OCI-LY7 (cell line): ENCODE data around the gene CEP162. TPM values are rescaled to one million over a fixed set of nuclear protein-coding genes. Genes with fewer than 3 reads are reported as not detected.

ENCODE experiments used
- BruUV-seq: library from RNA; stranded (reverse); fragments of 400-500 nt; replicated peaks from 2 replicates; lab custom pipeline; 2021; lab: Mats Ljungman, UMichigan
- CTCF ChIA-PET: fragments of 300-600 bp; sonication (Branson Sonifier 250); formaldehyde crosslinking; loops from one replicate; lab custom pipeline; 2022; ENCODE audit warnings: antibody characterized with exemption; ENCODE audit not compliant: unreplicated experiment; lab: Charles Lee
- POLR2A ChIA-PET: fragments of 300-600 bp; sonication (Branson Sonifier 250); formaldehyde crosslinking; loops from one replicate; lab custom pipeline; 2022; ENCODE audit warnings: antibody characterized with exemption; lab: Charles Lee
- DNase-seq: peaks from one replicate; pipeline ENCODE4 v3.0.0-alpha.2; 2015; ENCODE audit warnings: low spot score
- H2AFZ ChIP-seq: fragments of 200-600 bp; sonication (generic), shearing (Covaris generic); 2 replicates; pipeline ENCODE4 v1.6.1; 2014; ENCODE audit warnings: mild to moderate bottlenecking, antibody characterized with exemption, low read length, moderate library complexity
- H3K27ac ChIP-seq: fragments of 200-600 bp; sonication (generic); 2 replicates; pipeline ENCODE4 v1.5.1; 2014; ENCODE audit warnings: mixed run types, low read depth, mild to moderate bottlenecking, moderate library complexity, low read length, inconsistent platforms; ENCODE audit not compliant: poor library complexity, severe bottlenecking
- H3K36me3 ChIP-seq: fragments of 200-600 bp; sonication (generic); 2 replicates; pipeline ENCODE4 v1.6.1; 2014; ENCODE audit warnings: mild to moderate bottlenecking, antibody characterized with exemption, low read length, moderate library complexity, mixed read lengths; ENCODE audit not compliant: insufficient read depth
- H3K4me1 ChIP-seq: fragments of 200-600 bp; sonication (generic); 2 replicates; pipeline ENCODE4 v1.5.1; 2014; ENCODE audit warnings: mild to moderate bottlenecking, low read length; ENCODE audit not compliant: insufficient read depth, poor library complexity, severe bottlenecking
- H3K4me2 ChIP-seq: fragments of 200-600 bp; sonication (generic); 2 replicates; pipeline ENCODE4 v1.6.1; 2014; ENCODE audit warnings: mild to moderate bottlenecking, low read length
- H3K4me3 ChIP-seq: fragments of 200-600 bp; sonication (generic); 2 replicates; pipeline ENCODE4 v1.5.1; 2014; ENCODE audit warnings: mild to moderate bottlenecking, low read depth, low read length; ENCODE audit not compliant: poor library complexity, severe bottlenecking
- H3K79me2 ChIP-seq: fragments of 200-600 bp; sonication (generic); 2 replicates; pipeline ENCODE4 v1.6.1; 2016; ENCODE audit warnings: low read depth, mild to moderate bottlenecking, low read length, moderate library complexity, mixed read lengths; ENCODE audit not compliant: insufficient read depth
- H3K9me2 ChIP-seq: fragments of 200-600 bp; sonication (generic); 2 replicates; pipeline ENCODE4 v1.6.1; 2016; ENCODE audit warnings: mild to moderate bottlenecking, low read length, mixed read lengths; ENCODE audit not compliant: insufficient read depth
- H3K9me3 ChIP-seq: fragments of 200-600 bp; sonication (generic); 2 replicates; pipeline ENCODE4 v1.6.1; 2014; ENCODE audit warnings: mild to moderate bottlenecking, mixed run types, low read length, mixed read lengths
- H4K20me1 ChIP-seq: fragments of 200-600 bp; sonication (generic); 2 replicates; pipeline ENCODE4 v1.6.1; 2014; ENCODE audit warnings: mild to moderate bottlenecking, antibody characterized with exemption, low read length, moderate library complexity, mixed read lengths; ENCODE audit not compliant: insufficient read depth
- CTCF ChIP-seq: fragments of 200-600 bp; sonication (generic); conservative IDR thresholded peaks from 2 replicates; pipeline ENCODE4 v1.5.1; 2014; ENCODE audit warnings: mild to moderate bottlenecking, antibody characterized with exemption, low read length, moderate library complexity, mixed read lengths
- EZH2phosphoT487 ChIP-seq: fragments of 200-600 bp; sonication (generic); IDR thresholded peaks from 2 replicates; pipeline ENCODE4 v1.6.1; 2018; ENCODE audit warnings: low read depth, borderline replicate concordance, mild to moderate bottlenecking, mixed run types, antibody characterized with exemption, low read length, moderate library complexity, mixed read lengths
- intact Hi-C: fragments of 100-400 bp; cut with micrococcal nuclease; formaldehyde crosslinking; loops from one replicate; pipeline ENCODE4 v1.10.0; 2022; ENCODE audit not compliant: unreplicated experiment
- total RNA-seq, 2 experiments: library from RNA; depleted of rRNA in 1 of 2; stranded (reverse); fragments of >200 nt in 1 of 2; shearing (Covaris generic) in 1 of 2; gene quantifications; 2 replicates each; pipeline ENCODE4 v1.2.3, GENCODE V29; 2014 to 2022

CEP162 gene
- total RNA-seq, 2 experiments from 2014 or later: 6.3 to 10.0 TPM

DNA sequence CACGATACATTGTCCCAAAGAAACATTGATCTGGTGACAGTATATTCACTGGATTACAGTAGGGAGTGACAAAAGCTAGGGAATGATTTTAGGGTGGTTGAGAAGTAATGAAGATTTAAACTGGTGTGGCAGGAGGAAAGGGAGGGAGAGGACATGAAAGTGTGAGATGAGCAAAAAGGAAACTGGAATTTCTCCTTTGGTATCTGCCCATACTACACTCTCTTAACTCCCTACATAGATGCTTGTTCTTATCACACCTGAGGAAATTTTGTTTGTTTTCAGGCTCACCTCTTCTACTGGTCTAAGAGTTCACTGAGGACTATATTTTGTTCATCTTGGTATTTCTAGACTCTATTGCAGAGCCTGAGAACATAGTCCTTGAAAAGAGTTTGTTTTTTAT, 44.9 kb upstream of the CEP162 start:
- DNase-seq: no peak
- Histone ChIP-seq H3K4me1 (no peaks in the 10 kb centered on the region), H2AFZ (no peak overlapping the region), H3K9me3 (no peaks in the 10 kb centered on the region), H3K9me2 (no peaks in the 10 kb centered on the region), H3K79me2 (no peaks in the 10 kb centered on the region), H3K27ac (no peak overlapping the region), H4K20me1 (no peaks in the 10 kb centered on the region), H3K36me3 (no peaks in the 10 kb centered on the region), H3K4me3 (no peak overlapping the region), H3K4me2 (no peak overlapping the region)
- ChIA-PET POLR2A (no interaction called here), CTCF (no interaction called here)
- no TSS peak for BruUV-seq
- intact Hi-C loops: no loop called here
- no peak for TF ChIP-seq CTCF
- no peak for TF ChIP-seq EZH2phosphoT487

DNA sequence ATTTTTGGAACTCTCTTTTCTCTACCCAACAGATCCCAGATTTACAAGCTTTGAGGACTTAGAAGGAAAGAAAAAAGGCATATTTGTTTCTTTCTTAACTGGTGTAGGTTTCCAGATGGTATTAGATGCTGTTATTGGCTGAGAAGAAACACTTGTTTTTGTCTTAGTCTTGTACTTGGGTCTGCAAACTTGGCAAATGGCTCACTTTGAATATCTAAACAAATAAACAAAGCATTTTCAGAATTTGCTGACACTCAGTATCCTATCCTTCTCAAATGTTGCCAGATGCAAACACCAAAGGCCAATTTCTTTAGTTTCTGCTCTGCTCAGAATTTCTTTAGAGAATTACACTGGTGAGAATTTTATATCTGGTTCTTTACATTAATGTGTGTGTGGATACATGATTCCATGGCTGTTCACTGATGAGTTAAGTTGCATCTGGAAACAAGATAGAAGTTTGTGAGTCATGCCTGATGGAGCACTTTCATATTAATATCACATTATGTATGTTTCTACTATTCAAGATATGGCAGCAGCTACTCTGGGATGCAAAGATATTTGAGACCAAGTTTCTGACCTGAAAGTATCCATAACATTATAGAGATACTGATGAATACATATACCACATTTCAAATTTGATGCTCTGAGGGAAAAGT, 43.7 kb upstream of the CEP162 start:
- no peaks in the 10 kb centered on the region for H3K4me1 ChIP-seq
- TF ChIP-seq EZH2phosphoT487: no peak
- no peak for TF ChIP-seq CTCF
- no TSS peak for BruUV-seq
- H3K27ac ChIP-seq: no peak overlapping the region
- CTCF ChIA-PET: no interaction called here
- H3K4me2 ChIP-seq: no peak overlapping the region
- no peak overlapping the region for H3K4me3 ChIP-seq
- no peaks in the 10 kb centered on the region for H3K9me2 ChIP-seq
- H4K20me1 ChIP-seq: no peaks in the 10 kb centered on the region
- H2AFZ ChIP-seq: no peak overlapping the region
- POLR2A ChIA-PET: no interaction called here
- DNase-seq: no peak
- no peaks in the 10 kb centered on the region for H3K36me3 ChIP-seq
- no peaks in the 10 kb centered on the region for H3K79me2 ChIP-seq
- H3K9me3 ChIP-seq: no peaks in the 10 kb centered on the region
- intact Hi-C loops: no loop called here

DNA sequence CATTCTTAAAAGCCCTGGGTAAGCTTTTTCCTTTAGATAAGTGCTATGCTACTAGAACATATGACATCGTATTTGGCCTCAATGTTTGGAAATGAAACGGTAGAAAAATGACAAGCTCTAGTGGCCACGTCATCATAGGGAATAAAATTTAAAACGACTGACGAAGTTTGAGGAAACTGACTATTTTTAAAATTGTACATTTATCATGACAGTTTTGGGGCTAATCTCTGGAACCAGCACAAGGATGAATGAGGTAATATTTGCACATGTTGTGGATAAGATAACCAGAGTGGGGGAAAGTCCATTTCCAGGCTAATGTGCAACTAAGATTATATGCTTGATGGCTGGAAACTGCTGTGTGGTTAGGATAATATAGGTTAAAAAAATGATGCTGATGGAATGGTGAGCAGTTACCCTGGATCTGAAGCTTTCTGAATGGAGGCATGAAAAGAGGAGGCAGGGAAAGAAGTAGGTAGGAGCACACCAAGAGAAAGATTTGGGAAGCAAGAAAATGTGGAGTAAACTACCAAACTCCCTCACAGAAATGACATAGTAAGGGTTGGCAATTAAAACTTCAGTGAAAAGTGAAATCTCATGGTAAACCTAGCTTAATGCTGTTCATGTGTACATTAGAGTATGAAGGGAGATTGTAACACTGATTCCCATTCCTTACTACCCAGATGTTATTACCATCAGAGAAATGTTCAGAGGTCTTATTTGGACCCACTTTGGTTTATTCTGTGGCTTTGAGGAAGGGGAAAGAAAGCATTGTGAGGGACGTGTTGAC, 42.7 kb upstream of the CEP162 start:
- Histone ChIP-seq H4K20me1 (no peaks in the 10 kb centered on the region), H3K4me1 (no peaks in the 10 kb centered on the region), H2AFZ (no peak overlapping the region), H3K4me3 (no peak overlapping the region), H3K27ac (no peak overlapping the region), H3K79me2 (no peaks in the 10 kb centered on the region), H3K9me3 (no peaks in the 10 kb centered on the region), H3K36me3 (no peaks in the 10 kb centered on the region), H3K4me2 (no peak overlapping the region), H3K9me2 (no peaks in the 10 kb centered on the region)
- CTCF ChIA-PET: no interaction called here
- intact Hi-C loops: no loop called here
- no peak for DNase-seq
- TF ChIP-seq CTCF: no peak
- no TSS peak for BruUV-seq
- POLR2A ChIA-PET: no interaction called here
